DND-41 (cell line): ENCODE measurements around the gene PODXL.

Experiments used
- ATAC-seq: fragments of 200-7000 bp; cut with Tn5 transposase; 3 replicates; pipeline ENCODE4 v1.9.1; 2021; ENCODE audit warnings: low read depth; ENCODE audit not compliant: insufficient read depth
- DNase-seq: peaks from one replicate; pipeline ENCODE4 v3.0.0-alpha.2; 2020
- H2AFZ ChIP-seq: 2 replicates; pipeline ENCODE4 v1.6.0; 2012; ENCODE audit warnings: low read depth, low read length
- H3K27ac ChIP-seq: 2 replicates; pipeline ENCODE4 v1.5.1; 2012; ENCODE audit warnings: low read length, inconsistent platforms
- H3K27me3 ChIP-seq: fragments of 200-600 bp; sonication (generic); 2 replicates; pipeline ENCODE4 v1.6.0; 2012; ENCODE audit warnings: low read length, mild to moderate bottlenecking, inconsistent platforms; ENCODE audit not compliant: insufficient read depth, poor library complexity
- H3K36me3 ChIP-seq: 2 replicates; pipeline ENCODE4 v1.5.1; 2012; ENCODE audit warnings: low read length, inconsistent platforms; ENCODE audit not compliant: insufficient read depth
- H3K4me1 ChIP-seq: 2 replicates; pipeline ENCODE4 v1.5.1; 2012; ENCODE audit warnings: mild to moderate bottlenecking, low read length; ENCODE audit not compliant: insufficient read depth
- H3K4me2 ChIP-seq: 2 replicates; pipeline ENCODE4 v1.6.0; 2012; ENCODE audit warnings: mild to moderate bottlenecking, moderate library complexity, low read length, inconsistent platforms; ENCODE audit not compliant: insufficient read depth
- H3K4me3 ChIP-seq, 2 experiments: fragments of 200-600 bp in 1 of 2; shearing (Covaris generic) in 1 of 2; 2 replicates each; pipeline ENCODE4 v1.5.1; 2012 to 2016; ENCODE audit warnings: inconsistent platforms in 2 of 2, low read length in 2 of 2, mild to moderate bottlenecking in 2 of 2, low read depth in 1 of 2, moderate library complexity in 1 of 2
- H3K79me2 ChIP-seq: 2 replicates; pipeline ENCODE4 v1.6.0; 2012; ENCODE audit warnings: low read length, inconsistent platforms; ENCODE audit not compliant: insufficient read depth
- H3K9ac ChIP-seq: 2 replicates; pipeline ENCODE4 v1.6.0; 2012; ENCODE audit warnings: low read depth, mild to moderate bottlenecking, inconsistent platforms, low read length, moderate library complexity
- H3K9me3 ChIP-seq: 2 replicates; pipeline ENCODE4 v1.5.1; 2012; ENCODE audit warnings: low read length, moderate library complexity, mild to moderate bottlenecking, inconsistent platforms; ENCODE audit not compliant: insufficient read depth, severe bottlenecking
- H4K20me1 ChIP-seq: 2 replicates; pipeline ENCODE4 v1.6.0; 2012; ENCODE audit warnings: low read length; ENCODE audit not compliant: insufficient read depth
- EZH2 ChIP-seq: IDR thresholded peaks from 3 replicates; pipeline ENCODE4 v1.6.1; 2012; ENCODE audit warnings: borderline replicate concordance, low read depth, mild to moderate bottlenecking, moderate library complexity, low read length, inconsistent platforms; ENCODE audit not compliant: severe bottlenecking
- TF ChIP-seq, protein P1 (sequence below): IDR thresholded peaks from 2 replicates; pipeline ENCODE4 v1.5.1; 2012; ENCODE audit warnings: borderline replicate concordance, low read length, moderate library complexity, mild to moderate bottlenecking; ENCODE audit not compliant: poor library complexity, severe bottlenecking; ENCODE audit errors: extremely low read depth

Gene PODXL

DNA sequence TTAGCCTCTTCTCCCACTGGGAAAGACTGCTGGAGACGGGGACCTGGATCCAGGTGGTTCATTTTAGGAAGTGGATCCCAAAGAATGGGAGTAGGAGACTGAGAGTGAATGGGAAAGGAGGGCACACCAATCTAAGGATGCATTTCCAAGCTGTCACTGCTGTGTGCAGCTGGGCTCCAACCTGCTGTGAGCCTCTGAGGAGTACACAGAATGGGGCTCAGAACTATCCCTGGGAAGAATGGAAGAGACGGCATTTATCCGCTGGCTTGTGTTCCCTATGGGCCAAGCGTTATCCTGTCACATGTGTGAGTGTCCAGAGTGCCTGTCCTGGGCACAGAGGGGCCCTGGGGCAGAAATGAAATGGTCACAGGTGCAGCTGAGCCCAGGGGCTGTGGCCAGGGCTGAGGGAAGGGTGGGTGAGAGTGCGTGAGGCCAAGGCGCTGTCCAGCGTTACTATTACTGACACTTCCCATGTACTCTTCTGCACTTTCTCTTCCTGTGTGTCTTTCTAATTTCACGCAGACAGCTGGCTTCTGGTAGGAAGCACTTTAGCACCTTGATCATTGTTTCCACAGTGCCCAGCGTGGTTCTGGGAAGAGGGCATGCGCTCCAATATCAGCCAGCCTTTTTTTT lies 35.4 kb upstream of the PODXL start:
- no peak overlapping the region for H3K9ac ChIP-seq
- TF ChIP-seq, protein P1, sequence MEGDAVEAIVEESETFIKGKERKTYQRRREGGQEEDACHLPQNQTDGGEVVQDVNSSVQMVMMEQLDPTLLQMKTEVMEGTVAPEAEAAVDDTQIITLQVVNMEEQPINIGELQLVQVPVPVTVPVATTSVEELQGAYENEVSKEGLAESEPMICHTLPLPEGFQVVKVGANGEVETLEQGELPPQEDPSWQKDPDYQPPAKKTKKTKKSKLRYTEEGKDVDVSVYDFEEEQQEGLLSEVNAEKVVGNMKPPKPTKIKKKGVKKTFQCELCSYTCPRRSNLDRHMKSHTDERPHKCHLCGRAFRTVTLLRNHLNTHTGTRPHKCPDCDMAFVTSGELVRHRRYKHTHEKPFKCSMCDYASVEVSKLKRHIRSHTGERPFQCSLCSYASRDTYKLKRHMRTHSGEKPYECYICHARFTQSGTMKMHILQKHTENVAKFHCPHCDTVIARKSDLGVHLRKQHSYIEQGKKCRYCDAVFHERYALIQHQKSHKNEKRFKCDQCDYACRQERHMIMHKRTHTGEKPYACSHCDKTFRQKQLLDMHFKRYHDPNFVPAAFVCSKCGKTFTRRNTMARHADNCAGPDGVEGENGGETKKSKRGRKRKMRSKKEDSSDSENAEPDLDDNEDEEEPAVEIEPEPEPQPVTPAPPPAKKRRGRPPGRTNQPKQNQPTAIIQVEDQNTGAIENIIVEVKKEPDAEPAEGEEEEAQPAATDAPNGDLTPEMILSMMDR: no peak
- TF ChIP-seq EZH2: no peak
- no peak overlapping the region for H3K4me3 ChIP-seq
- ATAC-seq (no peak), DNase-seq (no peak)
- H3K79me2 ChIP-seq: no peaks in the 10 kb centered on the region
- no peaks in the 10 kb centered on the region for H4K20me1 ChIP-seq
- no peak overlapping the region for H3K4me2 ChIP-seq
- no peaks in the 10 kb centered on the region for H3K27me3 ChIP-seq
- no peak overlapping the region for H3K27ac ChIP-seq
- H3K36me3 ChIP-seq: no peaks in the 10 kb centered on the region
- H3K4me1 ChIP-seq: no peaks in the 10 kb centered on the region
- no peaks in the 10 kb centered on the region for H3K9me3 ChIP-seq
- no peak overlapping the region for H2AFZ ChIP-seq

DNA sequence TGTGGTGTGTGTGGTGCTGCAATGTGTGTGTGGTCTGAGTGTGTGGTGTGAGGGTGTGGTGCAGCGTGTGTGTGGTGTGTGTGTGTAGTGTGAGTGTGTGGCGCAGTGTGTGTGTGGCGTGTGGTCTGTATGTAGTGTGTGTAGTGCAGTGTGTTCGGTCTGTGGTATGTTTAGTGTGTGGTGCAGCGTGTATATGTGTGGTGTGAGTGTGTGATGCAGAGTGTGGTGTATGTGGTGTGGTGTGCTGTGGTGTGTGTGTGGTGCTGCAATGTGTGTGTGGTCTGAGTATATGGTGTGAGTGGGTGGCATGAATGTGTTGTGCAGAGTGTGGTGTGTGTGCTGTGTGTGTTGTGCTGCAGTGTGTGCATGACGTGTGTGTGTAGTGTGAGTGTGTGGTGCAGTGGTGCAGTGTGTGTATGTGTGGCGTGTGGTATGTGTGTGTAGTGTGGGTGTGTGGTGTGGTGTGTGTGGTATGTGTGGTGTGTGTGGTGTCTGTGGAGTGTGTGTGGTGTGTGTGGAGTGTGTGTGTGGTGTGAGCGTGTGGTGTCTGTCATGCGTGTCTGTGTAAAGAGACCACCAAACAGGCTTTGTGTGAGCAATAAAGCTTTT lies 31.0 kb upstream of the PODXL start:
- no peak overlapping the region for H3K4me2 ChIP-seq
- TF ChIP-seq, protein P1: no peak
- TF ChIP-seq EZH2: no peak

DNA sequence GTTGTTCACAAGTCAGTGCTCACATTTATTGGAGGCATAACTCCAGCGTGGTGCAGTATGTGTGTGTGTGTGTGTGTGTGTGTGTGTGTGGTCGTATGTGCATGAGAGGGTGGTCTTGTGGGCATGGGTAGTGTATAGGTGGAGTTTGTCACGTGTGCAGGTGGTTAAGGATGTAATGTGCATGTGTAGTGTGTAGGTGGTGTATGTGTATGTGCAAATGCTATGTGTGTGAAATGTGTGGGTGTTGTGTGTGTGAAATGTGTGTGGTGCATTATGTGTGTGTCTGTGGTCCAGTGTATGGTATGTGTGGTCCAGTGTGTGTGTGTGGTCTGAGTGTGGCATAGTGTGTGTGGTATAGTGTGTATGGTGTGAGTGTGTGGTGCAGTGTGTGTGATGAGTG lies 30.3 kb upstream of the PODXL start:
- DNase-seq: no peak
- Histone ChIP-seq H3K4me1 (no peaks in the 10 kb centered on the region), H3K27ac (no peak overlapping the region), H3K4me2 (no peak overlapping the region), H3K36me3 (no peaks in the 10 kb centered on the region), H3K27me3 (no peaks in the 10 kb centered on the region), H3K9ac (no peak overlapping the region), H3K79me2 (no peaks in the 10 kb centered on the region), H4K20me1 (no peaks in the 10 kb centered on the region), H3K9me3 (no peaks in the 10 kb centered on the region), H3K4me3 (no peak overlapping the region), H2AFZ (no peak overlapping the region)
- TF ChIP-seq, protein P1: no peak
- TF ChIP-seq EZH2: no peak
- ATAC-seq: no peak

More for the DNA sequence above, 31.0 kb upstream of the PODXL start:
- H2AFZ ChIP-seq: no peak overlapping the region
- H3K27me3 ChIP-seq: no peaks in the 10 kb centered on the region
- no peak overlapping the region for H3K27ac ChIP-seq
- DNase-seq: no peak
- no peak for ATAC-seq
- H3K79me2 ChIP-seq: no peaks in the 10 kb centered on the region
- H3K9ac ChIP-seq: no peak overlapping the region
- H3K4me3 ChIP-seq: no peak overlapping the region
- H4K20me1 ChIP-seq: no peaks in the 10 kb centered on the region
- no peaks in the 10 kb centered on the region for H3K9me3 ChIP-seq
- no peaks in the 10 kb centered on the region for H3K4me1 ChIP-seq
- H3K36me3 ChIP-seq: no peaks in the 10 kb centered on the region

DNA sequence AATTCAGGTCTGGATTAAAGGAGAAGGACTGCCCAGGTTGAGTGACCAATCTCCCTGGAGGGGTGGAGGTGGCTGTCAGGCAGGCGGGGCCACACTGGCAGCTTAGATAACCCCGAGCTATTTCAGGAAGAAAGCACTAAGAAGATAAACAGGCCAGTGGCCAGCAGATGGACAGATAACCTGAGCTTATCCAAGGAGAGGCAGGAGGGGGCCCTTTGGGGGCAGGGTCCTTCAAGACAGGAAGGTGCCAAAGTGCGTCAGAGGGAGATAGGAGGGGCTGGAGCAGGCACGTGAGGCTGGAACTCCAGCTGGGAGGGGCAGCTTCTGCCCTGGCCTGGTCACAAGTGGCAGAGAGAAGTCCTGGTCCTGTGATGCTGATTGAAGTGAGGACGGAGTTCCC lies 29.8 kb upstream of the PODXL start:
- no peak for ATAC-seq

More for the DNA sequence above, 29.8 kb upstream of the PODXL start:
- H3K79me2 ChIP-seq: no peaks in the 10 kb centered on the region
- H3K27ac ChIP-seq: no peak overlapping the region
- H4K20me1 ChIP-seq: no peaks in the 10 kb centered on the region
- H3K4me3 ChIP-seq: no peak overlapping the region
- no peak overlapping the region for H3K9ac ChIP-seq
- H3K4me1 ChIP-seq: no peaks in the 10 kb centered on the region
- no peak overlapping the region for H3K4me2 ChIP-seq
- H3K9me3 ChIP-seq: no peaks in the 10 kb centered on the region
- no peak overlapping the region for H2AFZ ChIP-seq
- H3K36me3 ChIP-seq: no peaks in the 10 kb centered on the region
- H3K27me3 ChIP-seq: no peaks in the 10 kb centered on the region
- no peak for DNase-seq
- TF ChIP-seq, protein P1: no peak
- TF ChIP-seq EZH2: no peak
